Activated effector memory CD4-positive, alpha-beta T cell treated with Interleukin-2 at 50 U/mL for 16 hours (primary cell): ENCODE results near the gene CSF1.
A peak's percentile ranks its signal among the peaks of the same experiment; 100 is the strongest.
"Not testable (repeated sequence)": the region's sequence is repeated elsewhere in the genome, so short reads cannot be mapped to it uniquely, and the experiment has no call there.

Experiments used
- DNase-seq: peaks from one replicate; pipeline ENCODE4 v3.0.0-alpha.2; 2020

Gene CSF1

GRCh38 chr1:109903376-109903930, 7.2 kb upstream of the CSF1 start:
- no peak for DNase-seq

- no peak for DNase-seq
Observed at GRCh38 chr1:109904105-109904817, 6.4 kb upstream of the CSF1 start.

GRCh38 chr1:109905491-109905890, 5.2 kb upstream of the CSF1 start:
- no peak for DNase-seq

- peak; percentile 32 for DNase-seq
Observed at GRCh38 chr1:109906160-109906838, 4.3 kb upstream of the CSF1 start.

- no peak for DNase-seq
Observed at GRCh38 chr1:109906839-109907180, 3.8 kb upstream of the CSF1 start.

GRCh38 chr1:109907190-109907774, 3.4 kb upstream of the CSF1 start:
- no peak for DNase-seq

- DNase-seq, result no peak
Observed at GRCh38 chr1:109908836-109909235, 1.8 kb upstream of the CSF1 start.

- DNase-seq, result no peak
Observed at GRCh38 chr1:109909561-109909960, 1.1 kb upstream of the CSF1 start.

- peak; percentile 20 for DNase-seq
Observed at GRCh38 chr1:109910963-109911798, 532 bp downstream of the CSF1 start.

- DNase-seq, result no peak
Observed at GRCh38 chr1:109912214-109912861, 1.7 kb downstream of the CSF1 start.

GRCh38 chr1:109912873-109913272, 2.2 kb downstream of the CSF1 start:
- no peak for DNase-seq

GRCh38 chr1:109913360-109913879, 2.8 kb downstream of the CSF1 start:
- DNase-seq, result no peak

- no peak for DNase-seq
Observed at GRCh38 chr1:109914587-109915240, 4.1 kb downstream of the CSF1 start.

- DNase-seq, result no peak
Observed at GRCh38 chr1:109917051-109917767, 6.6 kb downstream of the CSF1 start.

- no peak for DNase-seq
Observed at GRCh38 chr1:109917768-109918606, 7.3 kb downstream of the CSF1 start.

- DNase-seq, result no peak
Observed at GRCh38 chr1:109918671-109919070, 8.0 kb downstream of the CSF1 start.

- no peak for DNase-seq
Observed at GRCh38 chr1:109919303-109919702, 8.7 kb downstream of the CSF1 start.

- not testable (repeated sequence) for DNase-seq
Observed at GRCh38 chr1:109920391-109920790, 9.7 kb downstream of the CSF1 start.

GRCh38 chr1:109922326-109922725, 11.7 kb downstream of the CSF1 start:
- no peak for DNase-seq
